Stimulated activated CD8-positive, alpha-beta memory T cell treated with anti-CD3 and anti-CD28 coated beads, Interleukin-2, amount 100 ng/mL, for 1 hour (primary cell): ENCODE measurements around the gene SDCCAG8.

ENCODE experiments used
- DNase-seq, 2 donors: peaks; one replicate each; pipeline ENCODE4 v3.0.0-alpha.2; 2020; ENCODE audit warnings: low read depth in 2 of 2

The SDCCAG8 gene

DNA sequence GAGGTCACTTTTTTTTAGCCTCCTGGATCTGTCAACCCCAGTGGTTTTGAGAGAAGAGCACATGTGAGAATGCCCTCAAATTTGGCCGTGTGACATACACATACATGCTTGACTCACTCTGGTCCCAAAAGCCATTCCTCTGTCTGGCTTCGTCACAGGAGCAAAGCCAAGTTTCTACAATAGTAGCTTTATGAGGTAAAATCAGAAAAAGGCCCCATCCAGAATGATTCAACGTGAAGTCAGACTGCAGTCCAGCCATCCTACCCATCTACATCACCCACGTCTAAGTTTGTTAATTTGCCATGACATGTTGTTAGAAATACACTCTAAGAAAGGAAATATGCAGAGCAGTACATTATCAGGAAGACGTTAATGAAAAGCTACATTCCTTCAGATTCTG is 245.2 kb downstream of the SDCCAG8 start:
- DNase-seq, result no peak

DNA sequence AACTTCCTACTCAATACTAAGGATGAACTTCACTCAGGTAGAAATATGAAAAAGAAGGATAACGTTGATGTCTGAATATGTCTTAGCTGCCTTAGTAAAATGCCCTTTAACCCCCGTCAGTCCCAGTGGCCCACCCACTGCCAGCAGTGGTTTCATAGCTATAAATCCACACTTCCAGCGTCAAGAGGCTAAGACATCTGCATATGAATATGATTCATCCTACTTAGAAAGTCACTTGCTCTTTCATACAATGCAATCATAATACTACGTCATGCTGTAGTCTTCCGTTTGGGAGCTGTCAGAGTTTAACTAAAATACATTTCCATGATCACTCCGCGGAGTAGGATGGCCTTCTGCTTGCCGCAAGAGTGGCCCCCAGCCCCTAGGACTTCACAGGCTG is 247.3 kb downstream of the SDCCAG8 start:
- DNase-seq, result no peak

- DNase-seq, result no peak
These were observed 250.3 kb downstream of the SDCCAG8 start for GRCh38 chr1:243505986-243506689.

GRCh38 chr1:243507001-243507671 is 251.3 kb downstream of the SDCCAG8 start:
- no peak for DNase-seq

DNA sequence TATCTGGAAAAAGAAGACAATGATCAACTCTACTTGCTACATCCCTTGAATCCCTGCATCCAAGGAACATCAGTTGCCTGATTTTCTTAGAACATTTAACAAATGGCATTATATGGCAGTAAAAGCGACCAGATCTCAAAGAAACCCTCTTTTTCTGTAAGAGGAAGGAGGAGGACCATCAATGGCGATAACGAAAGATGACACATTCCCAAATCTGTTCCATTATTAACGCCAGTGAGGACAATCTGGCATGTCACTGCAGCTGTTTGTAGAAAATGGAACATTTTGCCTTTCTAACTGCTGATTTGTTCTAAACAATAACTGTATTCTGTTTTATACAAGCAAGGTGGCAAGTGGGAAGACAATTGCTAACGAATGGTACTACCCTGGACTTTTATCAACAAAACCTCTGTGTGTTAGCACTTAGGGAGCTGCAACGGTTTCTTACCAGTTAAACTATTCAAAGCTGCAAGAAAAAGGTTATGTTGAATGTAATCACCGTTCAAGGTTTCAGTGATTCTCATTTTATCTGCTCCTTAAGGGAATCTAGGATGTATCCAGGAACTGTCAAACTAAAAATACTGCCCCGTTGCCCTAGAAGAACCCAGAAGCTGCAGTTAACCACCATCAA is 251.9 kb downstream of the SDCCAG8 start:
- no peak for DNase-seq

DNA sequence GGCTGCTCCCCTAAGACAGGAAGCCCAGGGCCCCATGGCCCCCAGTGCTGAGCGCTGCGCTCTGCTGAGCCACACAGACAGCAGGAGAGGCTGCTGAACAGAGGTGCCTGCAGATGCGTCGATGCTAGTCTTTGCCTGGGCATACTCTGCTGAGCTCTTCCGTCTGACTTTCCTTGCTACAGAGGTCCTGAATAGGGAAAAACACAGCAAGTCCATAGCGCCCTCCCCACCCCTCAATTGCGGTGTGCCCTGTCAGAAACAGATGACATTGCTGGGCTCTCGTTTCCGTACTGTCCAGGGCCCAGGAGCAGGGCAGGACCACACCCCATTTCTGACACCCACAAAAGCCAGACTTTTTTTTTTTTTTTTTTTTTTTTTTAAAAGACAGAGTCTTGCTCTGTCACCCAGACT is 252.5 kb downstream of the SDCCAG8 start:
- DNase-seq, result peak in 1 of 2 donors; percentile 25

DNA sequence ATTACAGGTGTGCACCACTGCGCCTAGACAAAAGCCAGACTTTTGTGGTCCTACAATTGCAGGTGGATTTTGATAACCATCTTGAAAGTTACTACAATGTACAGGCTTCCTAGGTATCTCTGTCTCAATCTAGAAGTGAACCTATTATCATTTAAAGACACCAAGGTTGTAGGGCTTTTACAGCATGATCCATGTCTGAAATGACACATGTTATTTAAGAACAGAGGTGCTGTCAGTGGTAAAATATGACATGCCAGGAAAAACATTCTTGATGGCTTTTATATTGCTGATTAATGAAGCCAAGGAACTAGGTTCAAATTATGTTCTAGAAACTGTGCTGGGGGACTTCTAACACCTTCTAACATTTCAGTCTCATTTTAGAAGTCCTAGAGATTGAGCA is 253.1 kb downstream of the SDCCAG8 start:
- DNase-seq, result no peak

DNA sequence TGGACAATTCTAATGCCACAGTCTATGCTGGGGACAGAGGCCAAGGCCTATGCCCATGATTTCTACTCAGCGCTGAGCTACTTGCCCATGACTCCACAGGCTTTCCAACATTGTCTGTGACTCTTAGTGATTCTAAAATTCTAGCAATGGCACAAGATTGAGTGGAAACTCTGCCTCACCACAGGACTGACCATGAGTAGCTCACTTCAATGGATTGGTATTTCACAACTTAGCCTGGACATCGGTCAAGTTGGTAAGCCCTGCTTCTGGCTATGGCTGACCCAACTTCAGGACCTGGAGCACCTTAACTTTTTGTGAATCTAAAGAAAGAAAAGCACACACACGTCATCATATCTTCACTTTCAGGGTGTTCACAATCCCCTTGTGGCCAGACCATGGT is 255.1 kb downstream of the SDCCAG8 start:
- DNase-seq, result no peak

- DNase-seq, result no peak
These were observed 258.1 kb downstream of the SDCCAG8 start for GRCh38 chr1:243513726-243514491.

DNA sequence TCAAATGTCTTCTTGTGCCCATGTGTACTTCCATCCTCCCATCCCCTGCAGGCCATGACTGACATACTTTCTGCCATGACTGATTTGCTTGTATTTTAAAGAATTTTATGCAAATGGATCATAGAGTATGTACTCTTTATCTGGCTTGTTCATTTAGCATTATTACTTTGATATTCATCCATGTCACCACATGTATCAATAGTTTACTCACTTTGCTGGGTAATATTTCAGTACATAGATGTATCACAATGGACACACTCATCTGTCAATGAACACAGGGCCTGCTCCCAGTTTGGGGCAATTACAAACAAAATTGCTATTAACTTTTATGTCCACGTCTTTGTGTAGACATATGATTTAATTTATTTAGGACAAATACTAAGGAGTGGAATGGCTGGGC is 259.1 kb downstream of the SDCCAG8 start:
- DNase-seq, result no peak

DNA sequence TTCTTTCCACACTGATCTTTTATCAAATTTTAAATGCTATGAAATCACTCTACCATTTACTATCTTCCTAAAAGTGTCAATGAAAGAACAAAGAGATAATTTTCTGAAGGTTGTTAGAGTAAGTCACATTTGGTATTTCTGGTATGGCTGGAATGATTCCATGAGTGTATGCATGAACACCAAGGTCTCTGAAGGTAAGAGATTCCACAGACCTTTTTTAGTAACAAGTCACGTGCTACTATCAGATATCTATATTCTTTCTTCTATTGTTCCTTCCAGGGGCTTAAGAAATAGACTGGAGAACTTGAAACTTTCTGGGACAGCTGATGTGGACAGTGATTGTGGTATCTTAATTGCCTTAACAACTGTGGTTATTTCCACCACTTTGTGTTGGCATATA is 265.0 kb downstream of the SDCCAG8 start:
- DNase-seq, result no peak

GRCh38 chr1:243523766-243524165 is 267.9 kb downstream of the SDCCAG8 start:
- DNase-seq, result no peak

DNA sequence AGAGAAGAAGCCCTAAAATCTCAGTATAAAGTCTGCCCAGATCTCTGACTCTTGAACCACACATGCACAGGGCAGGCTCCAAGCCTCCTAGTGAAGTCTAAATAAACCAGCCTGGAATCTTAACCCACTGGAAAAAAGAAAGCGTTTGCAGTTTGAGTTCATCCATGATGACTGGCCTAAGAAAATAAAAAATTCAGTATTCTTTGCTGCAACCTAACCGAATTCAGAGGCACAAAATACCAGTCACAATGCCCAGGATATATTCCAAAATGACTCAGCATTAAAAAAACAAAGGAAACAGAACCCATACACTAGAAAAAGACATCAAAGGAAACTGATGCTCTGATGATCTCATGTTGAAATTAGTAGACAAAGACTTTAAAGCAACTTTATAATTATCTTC is 269.2 kb downstream of the SDCCAG8 start:
- no peak for DNase-seq

DNA sequence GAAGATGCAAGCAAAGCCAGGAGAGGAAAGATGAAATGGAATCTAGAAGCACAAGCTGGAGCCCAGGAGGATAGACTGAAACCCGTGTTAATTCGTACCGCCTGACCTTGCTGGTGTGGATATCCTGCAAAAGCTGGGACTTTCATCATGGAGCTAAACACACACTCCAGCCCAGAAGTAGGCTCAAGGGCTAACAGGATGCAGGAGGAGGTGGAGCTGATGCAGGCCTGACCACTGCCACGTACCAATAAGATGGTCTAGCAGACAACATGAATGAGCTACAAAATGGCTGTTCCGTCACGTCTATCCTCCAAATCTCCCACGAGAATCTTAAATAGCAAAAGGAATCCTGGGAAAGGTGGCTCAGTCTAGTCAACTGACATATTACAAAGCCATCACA is 270.3 kb downstream of the SDCCAG8 start:
- DNase-seq, result no peak

DNA sequence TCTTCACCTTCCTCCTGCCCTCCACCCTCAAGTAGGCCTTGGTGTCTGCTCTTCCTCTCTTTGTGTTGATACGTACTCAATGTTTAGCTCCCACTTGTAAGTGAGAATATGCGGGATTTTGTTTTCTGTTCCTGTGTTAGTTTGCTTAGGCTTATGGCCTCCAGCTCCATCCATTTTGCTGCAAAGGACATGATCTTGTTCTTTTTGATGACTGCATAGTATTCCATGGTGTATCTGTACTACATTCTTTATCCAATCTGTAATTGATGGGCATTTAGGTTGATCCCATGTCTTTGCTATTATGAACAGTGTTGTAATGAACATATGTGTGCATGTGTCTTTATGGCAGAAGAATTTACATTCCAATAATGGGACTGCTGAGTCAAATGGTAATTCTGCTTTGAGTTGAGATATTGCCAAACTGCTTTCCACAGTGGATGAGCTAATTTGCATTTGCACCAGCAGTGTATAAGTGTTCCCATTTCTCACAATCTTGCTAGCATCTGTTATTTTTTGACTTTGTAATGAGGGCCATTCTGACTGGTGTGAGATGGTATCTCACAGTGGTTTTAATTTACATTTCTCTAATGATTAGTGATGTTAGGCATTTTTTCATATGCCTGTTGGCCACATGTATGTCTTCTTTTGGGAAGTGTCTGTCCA is 272.7 kb downstream of the SDCCAG8 start:
- no peak for DNase-seq

DNA sequence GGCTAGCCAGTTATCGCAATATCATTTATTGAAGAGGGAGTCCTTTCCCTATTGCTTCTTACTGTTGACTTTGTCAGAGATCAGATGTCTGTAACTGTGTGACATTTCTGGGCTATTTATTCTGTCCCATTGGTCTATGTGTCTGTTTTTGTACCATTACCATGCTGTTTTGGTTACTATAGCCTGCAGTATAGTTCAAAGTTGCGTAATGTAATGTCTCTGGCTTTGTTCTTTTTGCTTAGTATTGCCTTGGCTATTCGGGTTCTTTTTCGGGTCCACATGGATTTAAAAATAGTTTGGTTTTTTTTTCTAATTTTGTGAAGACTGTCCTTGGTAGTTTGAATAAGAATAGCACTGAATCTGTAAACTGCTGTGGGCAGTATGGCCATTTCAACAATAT is 273.7 kb downstream of the SDCCAG8 start:
- DNase-seq, result no peak

- DNase-seq, result no peak
These were observed 279.2 kb downstream of the SDCCAG8 start for GRCh38 chr1:243535014-243535413.

DNA sequence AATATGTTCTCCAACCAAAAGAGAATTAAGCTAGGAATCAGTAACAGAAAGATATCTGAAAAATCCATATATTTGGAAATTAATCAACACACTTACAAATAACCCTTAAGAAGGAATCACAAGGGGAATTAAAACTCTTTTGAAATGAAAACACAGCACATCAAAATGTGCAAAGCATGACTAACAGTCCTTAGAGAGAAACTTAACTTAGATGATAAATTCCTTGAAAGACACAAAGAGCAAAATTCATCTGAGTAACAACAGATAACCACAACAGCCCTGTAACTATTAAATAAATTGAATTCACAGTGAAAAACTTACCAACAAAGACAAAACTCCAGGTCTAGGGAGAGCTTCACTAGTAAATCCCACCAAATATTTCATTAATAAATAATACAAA is 283.8 kb downstream of the SDCCAG8 start:
- DNase-seq, result no peak

GRCh38 chr1:243542739-243543415 is 287.0 kb downstream of the SDCCAG8 start:
- DNase-seq, result no peak

- no peak for DNase-seq
These were observed 287.7 kb downstream of the SDCCAG8 start for GRCh38 chr1:243543501-243543900.

DNA sequence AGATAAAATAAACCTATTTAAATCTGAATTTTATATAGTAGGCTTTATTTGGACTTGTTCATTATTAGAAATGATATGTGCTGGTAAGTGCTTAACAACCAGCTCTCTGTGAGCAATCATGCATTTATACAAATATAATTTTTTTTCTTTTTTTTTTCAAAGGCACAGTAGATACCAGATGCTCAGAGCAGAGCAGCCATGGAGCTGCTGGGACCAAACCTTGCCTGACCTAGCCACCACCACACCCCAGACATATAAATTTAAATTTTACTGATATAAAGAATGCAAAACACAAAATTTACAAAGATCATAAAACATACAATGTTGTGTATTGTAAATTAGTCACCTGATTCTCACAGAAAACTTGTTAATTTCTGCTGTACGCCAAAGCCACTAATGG is 290.6 kb downstream of the SDCCAG8 start:
- no peak for DNase-seq
